NT2/D1 (cell line): ENCODE measurements around the gene SLC38A10.

ENCODE experiments used
- YY1 ChIP-seq: IDR thresholded peaks from 2 replicates; pipeline ENCODE4 v1.6.1; 2011; ENCODE audit not compliant: insufficient read length, insufficient read depth
- ZNF274 ChIP-seq: IDR thresholded peaks from 2 replicates; pipeline ENCODE4 v1.6.1; 2011; ENCODE audit warnings: mild to moderate bottlenecking, low read depth, low read length

- TF ChIP-seq ZNF274, result no peak
- no peak for TF ChIP-seq YY1
These were observed 66.7 kb downstream of the SLC38A10 start for GRCh38 chr17:81228420-81228819.
